GM18502 (cell line): ENCODE measurements around the gene GRID2.

Experiments used
- ATAC-seq: cut with Tn5 transposase; IDR thresholded peaks from one replicate; pipeline ENCODE4 v1.9.1; 2021; ENCODE audit warnings: mild to moderate bottlenecking; ENCODE audit not compliant: unreplicated experiment, poor library complexity

Gene GRID2

GRCh38 chr4:93760284-93760683 is 1456.5 kb downstream of the GRID2 start:
- no peak for ATAC-seq

- ATAC-seq, result no peak
Measured at GRCh38 chr4:93761286-93761685, 1457.5 kb downstream of the GRID2 start.

GRCh38 chr4:93764639-93765246 is 1461.0 kb downstream of the GRID2 start:
- peak; percentile 80 for ATAC-seq

DNA sequence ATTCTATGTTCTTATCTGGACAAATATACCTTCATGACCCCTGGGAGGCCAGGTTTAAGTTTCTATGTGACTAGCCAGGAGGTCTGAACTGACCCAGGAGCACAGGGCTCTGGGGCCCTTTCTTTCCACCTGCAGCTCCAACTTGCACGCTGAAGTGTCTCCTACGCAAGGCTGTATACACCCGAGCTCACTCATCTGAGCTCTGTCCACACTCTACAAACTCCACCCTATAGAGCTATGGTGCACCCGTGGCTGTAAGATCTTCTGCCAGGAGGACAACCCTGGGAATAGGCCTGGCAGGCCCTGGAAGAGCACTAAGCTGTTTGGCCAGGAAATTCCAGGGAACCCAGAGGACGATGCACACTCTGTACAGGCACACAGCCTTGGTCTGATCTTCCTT is 1464.2 kb downstream of the GRID2 start:
- ATAC-seq, result no peak

- ATAC-seq, result no peak
Measured at GRCh38 chr4:93770201-93770600, 1466.4 kb downstream of the GRID2 start.

DNA sequence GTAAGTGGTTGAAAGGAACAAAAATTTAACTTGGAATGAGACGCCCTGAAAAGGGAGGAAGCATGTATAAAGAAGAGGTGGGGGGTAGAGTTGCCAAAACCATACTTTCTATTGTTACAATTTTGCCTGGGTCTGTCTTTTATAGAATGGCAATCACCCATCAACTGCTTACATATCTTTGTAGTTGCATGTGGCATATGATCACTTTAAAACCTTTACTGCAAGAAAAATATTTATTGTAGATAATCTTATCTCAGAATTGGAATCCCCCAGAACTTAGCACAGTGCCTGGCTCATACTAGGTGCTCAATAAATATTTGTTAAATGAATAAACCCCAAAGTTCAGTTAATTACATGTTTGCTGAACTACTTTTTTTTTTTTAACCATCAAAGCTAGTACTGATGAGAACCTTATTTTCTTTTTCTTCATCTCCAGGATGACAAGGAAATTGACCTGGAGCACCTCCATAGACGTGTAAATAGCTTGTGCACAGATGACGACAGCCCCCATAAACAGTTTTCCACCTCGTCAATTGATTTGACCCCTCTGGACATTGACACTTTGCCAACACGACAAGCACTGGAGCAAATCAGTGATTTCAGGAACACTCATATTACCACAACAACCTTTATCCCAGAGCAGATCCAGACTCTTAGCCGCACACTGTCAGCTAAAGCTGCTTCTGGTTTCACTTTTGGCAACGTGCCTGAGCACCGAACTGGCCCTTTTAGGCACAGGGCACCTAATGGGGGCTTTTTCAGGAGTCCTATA is 1468.1 kb downstream of the GRID2 start:
- no peak for ATAC-seq

- ATAC-seq, result no peak
Measured at GRCh38 chr4:93772858-93773257, 1469.1 kb downstream of the GRID2 start.

GRCh38 chr4:93775551-93775950 is 1471.8 kb downstream of the GRID2 start:
- no peak for ATAC-seq

DNA sequence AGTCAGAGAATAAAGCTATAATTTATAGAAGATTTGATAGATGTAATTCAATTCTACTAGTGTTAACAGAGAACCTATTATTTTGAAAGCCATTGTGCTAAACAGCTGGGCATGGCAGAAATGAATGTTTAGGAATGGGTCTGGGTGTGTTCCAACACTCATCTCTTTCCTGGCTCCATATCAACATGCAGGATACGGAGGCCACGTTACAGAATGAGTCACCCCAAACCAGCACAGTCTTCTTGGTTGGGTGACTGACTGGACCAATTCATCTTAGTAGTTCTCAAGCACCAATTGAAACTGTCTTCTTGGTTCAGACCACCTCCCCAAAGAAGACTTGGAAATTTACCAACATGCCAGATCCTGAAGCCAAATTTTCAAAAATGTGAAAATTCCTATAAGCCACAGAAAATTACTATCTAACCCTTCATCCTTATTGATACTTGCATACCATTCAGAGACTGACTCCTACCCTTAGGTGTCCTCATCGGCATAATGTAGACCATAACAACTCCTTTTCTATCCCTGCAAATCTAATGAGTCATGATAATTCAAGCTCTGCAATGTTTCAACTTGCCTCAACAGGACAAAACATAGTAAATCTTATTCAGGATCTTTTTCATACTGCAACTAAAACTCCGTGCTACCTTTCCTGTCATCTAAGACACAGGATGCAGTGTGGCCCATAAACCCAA is 1472.8 kb downstream of the GRID2 start:
- no peak for ATAC-seq

DNA sequence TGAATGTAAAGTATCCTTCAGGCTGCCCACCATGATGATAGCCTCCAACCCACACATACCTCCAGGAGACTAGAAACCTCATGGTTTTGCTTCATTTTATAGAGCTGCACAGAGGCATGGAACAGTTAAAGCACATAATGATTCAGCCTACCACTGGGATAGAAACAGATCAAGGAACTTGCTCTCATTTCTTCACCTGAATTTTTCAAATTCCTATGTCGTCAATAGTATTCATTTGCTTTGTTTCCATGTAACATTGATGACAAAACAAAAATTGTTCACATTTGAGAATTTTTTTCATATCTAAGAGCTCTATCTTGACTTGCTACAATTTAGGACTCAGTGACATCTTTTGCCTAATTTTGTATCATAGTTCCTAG is 1473.3 kb downstream of the GRID2 start:
- no peak for ATAC-seq

- ATAC-seq, result no peak
Measured at GRCh38 chr4:93779228-93779627, 1475.5 kb downstream of the GRID2 start.

GRCh38 chr4:93780080-93780479 is 1476.3 kb downstream of the GRID2 start:
- ATAC-seq, result no peak

- no peak for ATAC-seq
Measured at GRCh38 chr4:93781198-93781597, 1477.4 kb downstream of the GRID2 start.

DNA sequence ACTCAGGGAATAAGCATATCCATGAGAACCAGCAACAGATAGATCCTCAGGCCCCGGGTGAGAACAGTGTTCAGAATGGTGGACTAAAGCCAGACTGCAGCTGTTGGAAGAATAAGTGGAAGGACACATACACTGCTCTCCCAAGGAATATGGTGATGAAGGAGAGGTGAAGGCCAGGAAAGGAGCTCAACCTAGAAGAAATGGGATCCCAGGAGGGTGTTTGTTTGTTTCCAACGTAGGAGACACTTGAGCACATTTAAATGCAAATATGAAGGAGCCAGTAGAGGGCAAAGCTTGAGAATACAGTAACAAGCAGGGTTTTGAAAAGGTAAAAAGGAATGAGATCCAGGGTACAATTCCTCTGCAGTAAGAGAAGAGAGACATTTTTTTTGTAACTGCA is 1482.4 kb downstream of the GRID2 start:
- no peak for ATAC-seq

GRCh38 chr4:93788712-93789111 is 1484.9 kb downstream of the GRID2 start:
- ATAC-seq, result peak; percentile 48

DNA sequence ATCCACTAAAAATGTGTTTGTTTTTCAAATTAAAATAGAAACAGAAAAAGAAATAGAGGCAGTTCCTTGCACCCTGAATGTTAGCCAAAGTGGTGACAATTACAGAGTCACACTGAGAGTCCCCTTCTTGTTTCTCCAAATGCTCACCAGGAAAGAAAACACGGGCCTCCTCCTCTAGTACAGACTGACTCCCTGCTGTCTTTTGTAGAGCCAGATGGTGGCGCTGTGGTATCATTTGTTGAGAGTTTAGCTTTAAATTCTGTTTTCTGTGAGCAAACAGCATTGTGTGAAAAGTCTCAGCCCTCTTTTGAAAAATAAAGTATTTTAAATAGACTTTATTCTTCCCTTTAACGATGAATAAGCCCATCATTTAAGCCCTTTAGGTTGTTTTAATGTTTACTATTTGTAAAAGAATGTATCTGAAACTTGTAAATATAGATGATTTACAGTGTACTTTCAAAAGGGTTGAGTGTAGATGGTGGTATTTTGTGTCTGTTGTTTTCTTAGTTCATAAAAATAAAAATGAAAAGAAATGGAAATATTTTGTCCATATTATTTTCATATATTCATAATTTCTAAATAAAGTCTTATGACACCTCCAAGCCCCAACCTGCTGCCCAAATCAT is 1487.9 kb downstream of the GRID2 start:
- peak; percentile 84 for ATAC-seq

- no peak for ATAC-seq
Measured at GRCh38 chr4:93802045-93802444, 1498.3 kb downstream of the GRID2 start.

- ATAC-seq, result no peak
Measured at GRCh38 chr4:93809773-93810172, 1506.0 kb downstream of the GRID2 start.

DNA sequence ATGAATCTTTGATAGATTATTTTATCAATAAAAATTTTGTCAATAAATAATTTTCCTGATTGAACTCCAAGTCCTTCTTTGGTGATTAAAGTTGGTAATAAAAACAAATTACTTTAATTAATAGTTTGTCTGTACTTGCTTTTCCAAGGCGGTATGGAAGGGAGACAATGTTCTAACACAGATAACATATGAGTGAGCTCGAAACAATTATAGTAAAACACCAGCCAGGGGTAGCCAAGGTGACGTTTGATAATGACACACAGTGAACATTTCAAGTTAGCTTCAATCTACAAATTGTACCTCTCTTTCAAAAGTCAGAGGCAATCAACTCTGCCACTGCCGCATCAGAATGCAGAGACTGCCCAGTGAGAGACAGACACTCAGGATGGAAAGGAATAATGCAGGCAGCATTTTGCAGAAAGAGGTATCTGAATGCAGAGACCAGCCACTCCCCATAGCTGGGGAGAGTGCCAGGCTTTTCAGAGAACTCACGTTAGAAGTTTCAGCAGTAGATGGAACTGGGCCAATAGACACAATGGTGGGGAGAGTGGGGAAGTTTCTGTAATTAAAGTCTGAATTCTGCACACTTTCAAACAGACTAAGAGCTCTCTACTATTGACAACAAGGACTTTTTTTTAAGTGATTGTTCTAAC is 1506.7 kb downstream of the GRID2 start:
- ATAC-seq, result no peak

- no peak for ATAC-seq
Measured at GRCh38 chr4:93813092-93813491, 1509.3 kb downstream of the GRID2 start.

GRCh38 chr4:93814141-93814540 is 1510.4 kb downstream of the GRID2 start:
- ATAC-seq, result no peak
